KBM-7 (cell line): ENCODE measurements around the gene RNF224.
A peak's percentile ranks its signal among the peaks of the same experiment; 100 is the strongest.

Experiments
- DNase-seq: peaks from one replicate; pipeline ENCODE4 v3.0.0-alpha.2; 2015
- in situ Hi-C: fragments of 300-500 bp; cut with MboI; formaldehyde crosslinking; loops from 2 replicates; pipeline ENCODE4 v1.14.3; 2020; ENCODE audit warnings: low sequenced_read_pairs, low pct_unique_long_range_greater_than_20kb, mixed read lengths

RNF224 gene

DNA sequence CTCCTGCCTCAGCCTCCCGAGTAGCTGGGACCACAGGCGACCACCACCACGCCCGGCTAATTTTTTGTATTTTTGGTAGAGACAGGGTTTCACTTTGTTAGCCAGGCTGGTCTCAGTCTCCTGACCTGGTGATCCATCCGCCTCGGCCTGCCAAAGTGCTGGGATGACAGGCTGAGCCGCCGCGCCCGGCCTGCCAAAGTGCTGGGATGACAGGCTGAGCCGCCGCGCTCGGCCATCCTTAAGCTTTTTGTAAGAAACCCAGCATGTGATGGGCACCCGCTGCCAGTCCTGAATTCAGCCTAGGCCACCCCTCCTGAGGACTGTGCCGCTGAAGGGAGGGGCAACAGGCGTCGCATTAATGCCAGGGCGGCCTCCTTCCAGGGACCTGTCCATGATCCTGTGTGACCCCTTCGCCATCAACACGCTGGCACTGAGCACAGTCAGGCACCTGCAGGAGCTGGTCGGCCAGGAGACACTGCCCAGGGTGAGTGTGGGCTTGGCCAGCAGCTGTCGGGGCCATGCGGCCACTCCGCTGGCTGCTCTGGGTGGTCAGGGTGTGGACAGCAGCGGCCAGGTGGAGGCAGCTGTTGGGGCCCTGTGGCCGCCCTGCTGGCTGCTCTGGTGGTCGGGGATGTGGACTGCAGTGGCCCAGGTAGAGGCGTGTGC, 38.3 kb downstream of the RNF224 start:
- no peak for DNase-seq
- in situ Hi-C loops = no loop called here

DNA sequence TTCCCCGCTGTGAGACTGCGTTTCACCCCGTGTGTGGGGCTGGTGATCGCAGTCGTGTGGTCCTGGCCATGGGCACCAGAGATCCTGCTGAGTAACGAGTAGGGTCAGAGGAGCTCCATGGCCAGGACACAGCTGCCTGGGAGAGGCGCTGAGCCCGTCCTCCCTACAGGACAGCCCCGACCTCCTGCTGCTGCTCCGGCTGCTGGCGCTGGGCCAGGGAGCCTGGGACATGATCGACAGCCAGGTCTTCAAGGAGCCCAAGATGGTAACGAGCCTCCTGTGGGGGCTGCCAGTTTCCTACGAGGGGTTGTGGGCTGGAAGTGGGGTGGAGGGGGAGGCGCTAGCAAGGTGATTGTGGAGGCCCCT, 38.8 kb downstream of the RNF224 start:
- in situ Hi-C loops = no loop called here

DNA sequence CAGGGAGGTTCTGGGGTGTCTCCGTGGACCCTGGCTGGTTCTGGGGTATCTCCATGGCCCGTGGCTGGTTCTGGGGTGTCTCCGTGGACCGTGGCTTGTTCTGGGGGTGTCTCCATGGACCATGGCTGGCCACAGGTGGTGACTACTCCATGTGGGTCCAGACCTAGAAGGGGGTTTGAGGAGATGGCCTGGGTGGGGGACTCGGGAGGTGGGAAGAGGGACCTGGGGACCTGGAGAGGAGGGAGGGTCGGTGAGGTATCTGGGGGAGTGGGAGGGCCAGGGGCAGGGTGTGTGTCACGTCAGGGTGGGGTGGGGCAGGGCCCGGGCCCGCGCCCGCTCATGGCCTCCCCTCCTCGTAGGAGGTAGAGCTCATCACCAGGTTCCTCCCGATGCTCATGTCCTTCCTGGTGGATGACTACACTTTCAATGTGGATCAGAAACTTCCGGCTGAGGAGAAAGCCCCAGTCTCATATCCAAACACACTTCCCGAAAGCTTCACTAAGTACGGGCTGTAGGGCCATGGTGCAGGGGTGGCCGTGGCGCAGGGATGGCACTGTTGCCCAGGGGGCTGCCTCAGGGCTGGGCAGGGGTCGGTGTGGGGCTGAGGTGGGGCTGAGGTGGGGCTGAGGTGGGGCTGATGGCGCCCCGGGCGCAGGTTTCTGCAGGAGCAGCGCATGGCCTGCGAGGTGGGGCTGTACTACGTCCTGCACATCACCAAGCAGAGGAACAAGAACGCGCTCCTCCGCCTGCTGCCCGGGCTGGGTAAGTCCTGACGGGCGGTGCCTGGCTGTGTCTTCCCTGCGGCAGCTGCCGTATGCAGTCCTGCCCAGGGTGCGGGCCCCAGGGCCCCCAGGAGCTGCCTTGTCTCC, 39.5 kb downstream of the RNF224 start:
- in situ Hi-C loops = no loop called here
- DNase-seq = no peak

More for the DNA sequence above, 38.8 kb downstream of the RNF224 start:
- no peak for DNase-seq

DNA sequence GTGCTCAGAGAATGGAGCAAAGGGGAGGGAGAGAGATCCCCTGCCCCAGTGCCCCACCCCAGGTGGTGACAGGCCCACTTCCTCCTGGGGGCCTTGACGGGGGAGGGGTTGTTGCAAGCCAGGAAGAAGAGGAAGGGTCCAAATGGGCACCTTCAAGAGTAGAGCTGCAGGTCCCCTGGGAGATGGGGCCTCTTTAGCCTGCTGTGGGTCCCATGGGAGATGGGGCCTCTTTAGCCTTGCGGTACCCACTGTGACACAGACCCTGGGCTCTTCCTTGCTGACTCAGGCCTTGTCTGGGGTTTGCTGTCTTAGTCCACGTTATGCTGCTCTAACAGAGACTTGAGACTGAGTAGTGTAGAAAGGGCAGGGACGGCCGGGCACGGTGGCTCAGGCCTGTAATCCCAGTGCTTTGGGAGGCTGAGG, 40.6 kb downstream of the RNF224 start:
- in situ Hi-C loops = no loop called here
- DNase-seq = no peak

DNA sequence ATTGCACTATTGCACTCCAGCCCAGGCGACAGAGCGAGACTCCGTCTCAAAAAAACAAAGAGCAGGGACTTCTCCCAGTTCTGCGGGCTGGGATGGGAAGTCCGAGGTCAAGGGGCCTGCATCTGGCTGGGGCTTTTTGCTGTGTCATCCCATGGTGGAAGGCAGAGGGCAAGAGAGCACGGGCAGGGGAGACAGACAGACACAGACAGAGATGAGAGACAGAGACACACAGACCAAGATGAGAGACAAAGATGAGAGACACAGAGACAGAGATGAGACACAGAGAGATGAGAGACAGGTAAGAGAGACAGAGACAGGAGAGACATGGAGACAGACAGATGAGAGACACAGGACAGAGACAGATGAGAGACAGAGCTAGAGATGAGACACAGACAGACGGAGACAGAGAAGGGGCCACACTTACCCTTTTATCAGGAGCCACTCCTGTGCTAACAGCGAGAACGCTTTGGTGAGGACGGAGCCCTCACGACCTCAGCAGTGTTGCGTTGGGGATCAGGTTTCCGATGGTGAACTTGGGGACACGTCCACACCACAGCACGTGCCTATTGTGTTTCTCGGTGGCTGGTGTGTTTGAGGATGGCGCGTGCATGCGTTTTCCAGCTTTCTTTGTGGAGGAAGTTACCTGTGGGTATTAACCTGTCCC, 41.4 kb downstream of the RNF224 start:
- in situ Hi-C loops = no loop called here
- no peak for DNase-seq

DNA sequence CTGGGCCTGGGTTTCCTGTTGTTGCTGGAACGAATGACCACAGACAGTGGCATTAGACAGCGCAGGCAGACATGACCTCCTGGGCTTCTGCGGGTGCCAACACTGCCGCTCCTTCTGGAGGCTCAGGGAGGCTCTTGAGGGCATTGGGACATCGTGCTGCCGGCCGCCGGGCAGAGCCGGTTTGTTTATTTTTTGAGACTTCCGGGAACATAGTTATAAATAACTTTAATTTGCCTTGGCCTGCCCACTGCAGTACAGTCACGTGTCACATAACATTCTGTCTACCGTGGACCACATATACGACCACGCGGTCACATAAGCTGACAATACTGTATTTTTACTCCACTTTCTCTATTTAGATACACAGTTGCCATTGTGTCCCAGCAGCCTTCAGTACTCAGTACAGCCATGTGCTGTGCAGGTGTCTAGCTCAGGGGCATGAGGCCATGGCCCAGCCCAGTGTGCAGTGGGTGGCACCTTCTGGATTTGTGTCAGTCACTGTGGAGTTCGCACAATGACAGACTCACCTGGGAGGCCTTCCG, 42.0 kb downstream of the RNF224 start:
- in situ Hi-C loops = no loop called here
- DNase-seq = no peak

DNA sequence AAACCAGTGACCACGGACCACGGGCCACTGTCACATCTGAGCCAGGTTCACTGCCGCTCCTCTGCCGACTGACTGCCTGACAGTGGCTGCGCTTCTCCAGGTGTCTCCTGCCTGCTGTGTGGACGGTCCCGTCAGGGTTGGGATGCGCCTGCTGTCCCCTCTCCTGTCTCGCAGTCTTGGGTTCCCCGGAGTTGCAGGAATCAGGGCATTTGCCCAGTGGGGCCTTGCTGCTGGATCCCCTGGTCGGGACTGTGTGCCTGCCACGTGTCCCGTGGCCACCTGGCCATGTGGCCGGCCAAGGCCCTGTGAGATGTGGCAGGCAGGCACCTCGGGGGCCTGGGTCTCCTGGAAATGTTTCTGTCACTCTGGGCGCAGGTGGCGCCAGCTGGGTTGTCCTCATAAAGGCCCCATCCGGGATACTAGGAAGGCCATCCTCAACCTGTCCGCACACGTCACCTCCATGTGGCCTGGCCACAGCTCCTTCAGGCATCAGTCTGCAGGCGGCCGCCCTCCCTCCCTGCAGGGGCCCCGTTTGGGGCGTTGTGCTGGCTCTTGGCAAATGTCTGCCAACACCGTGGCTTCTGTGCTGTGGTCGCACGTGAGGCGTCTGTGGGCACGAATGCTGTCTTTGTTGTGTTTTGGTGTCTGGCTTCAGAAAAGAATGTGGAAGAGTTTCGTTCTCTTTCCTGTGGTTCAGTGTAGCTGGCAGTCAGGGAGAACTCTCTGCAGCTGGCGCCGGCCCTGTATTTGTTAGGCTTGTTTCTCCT, 43.8 kb downstream of the RNF224 start:
- DNase-seq = no peak
- in situ Hi-C loops = no loop called here

DNA sequence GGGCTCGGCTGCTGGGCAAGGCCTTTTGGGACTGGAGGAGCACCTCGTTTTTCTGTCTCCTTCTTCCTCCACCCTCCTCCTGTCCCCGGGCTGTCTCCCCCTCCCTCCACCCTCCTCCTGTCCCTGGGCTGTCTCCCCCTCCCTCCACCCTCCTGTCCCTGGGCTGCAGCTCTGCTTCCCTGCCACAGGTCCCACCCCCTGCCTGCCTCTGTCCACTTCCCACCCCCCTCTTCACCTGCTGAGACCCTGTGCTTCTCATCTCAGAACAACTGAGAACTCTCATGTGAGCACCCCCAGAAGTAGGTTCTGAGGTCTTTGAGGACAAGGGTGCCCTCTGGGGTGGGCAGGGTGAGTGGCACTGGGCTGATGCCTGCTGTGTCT, 44.4 kb downstream of the RNF224 start:
- DNase-seq = no peak
- in situ Hi-C loops = no loop called here

DNA sequence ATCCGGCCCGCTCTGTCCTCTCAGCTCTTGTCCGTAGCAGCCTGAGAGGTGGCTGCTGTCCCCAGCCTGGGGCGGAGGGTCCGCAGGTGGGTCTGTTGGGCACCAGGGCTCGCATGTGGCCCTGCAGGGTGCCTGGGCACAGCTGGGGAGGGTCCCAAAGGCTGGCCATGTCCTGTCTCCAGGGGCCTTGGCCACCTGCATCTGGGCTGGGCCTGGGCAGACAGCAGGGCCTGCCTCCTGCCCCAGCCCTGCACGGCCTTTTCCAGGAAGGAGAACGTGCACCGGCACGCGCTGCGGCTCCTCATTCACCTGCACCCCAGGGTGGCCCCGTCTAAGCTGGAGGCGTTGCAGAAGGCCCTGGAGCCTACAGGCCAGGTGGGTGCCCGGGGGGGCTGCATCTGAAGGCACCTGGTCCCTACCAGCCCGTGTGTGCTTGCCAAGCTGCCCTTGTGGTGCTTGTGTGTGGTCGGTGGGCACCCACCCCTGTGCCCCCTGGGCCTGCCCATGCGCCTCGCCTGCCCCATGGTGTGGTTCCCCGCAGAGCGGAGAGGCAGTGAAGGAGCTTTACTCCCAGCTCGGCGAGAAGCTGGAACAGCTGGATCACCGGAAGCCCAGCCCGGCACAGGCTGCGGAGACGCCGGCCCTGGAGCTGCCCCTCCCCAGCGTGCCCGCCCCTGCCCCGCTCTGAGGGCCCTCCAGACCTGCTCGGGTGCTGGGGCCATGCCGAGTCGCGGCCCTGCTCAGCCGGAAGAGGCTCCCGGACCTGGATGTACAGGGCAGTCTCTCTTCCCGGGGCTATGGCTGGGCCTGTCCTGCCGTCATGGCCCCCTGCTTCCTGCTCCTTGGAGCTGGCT, 45.2 kb downstream of the RNF224 start:
- in situ Hi-C loops = no loop called here
- DNase-seq = no peak

DNA sequence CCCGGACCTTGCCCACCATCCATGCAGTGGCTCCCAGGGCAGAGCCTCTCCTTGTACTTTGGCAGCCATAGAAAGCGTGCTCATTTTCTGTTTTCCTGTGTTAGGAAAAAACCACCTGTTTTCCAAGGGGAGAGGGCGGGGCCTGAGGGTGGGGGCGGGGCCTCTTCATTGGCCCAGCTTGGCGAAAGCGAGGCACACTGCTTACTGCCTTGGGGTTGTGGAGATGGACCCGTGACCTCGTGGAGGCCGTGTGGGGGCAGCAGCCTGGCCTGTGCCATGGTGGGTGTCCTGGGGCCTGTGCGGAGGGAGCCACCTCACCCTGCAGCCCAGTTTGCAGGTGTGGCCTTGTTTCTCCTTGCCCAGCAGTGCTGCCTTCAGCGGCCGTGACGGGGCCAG, 45.8 kb downstream of the RNF224 start:
- DNase-seq = no peak
- in situ Hi-C loops = no loop called here

DNA sequence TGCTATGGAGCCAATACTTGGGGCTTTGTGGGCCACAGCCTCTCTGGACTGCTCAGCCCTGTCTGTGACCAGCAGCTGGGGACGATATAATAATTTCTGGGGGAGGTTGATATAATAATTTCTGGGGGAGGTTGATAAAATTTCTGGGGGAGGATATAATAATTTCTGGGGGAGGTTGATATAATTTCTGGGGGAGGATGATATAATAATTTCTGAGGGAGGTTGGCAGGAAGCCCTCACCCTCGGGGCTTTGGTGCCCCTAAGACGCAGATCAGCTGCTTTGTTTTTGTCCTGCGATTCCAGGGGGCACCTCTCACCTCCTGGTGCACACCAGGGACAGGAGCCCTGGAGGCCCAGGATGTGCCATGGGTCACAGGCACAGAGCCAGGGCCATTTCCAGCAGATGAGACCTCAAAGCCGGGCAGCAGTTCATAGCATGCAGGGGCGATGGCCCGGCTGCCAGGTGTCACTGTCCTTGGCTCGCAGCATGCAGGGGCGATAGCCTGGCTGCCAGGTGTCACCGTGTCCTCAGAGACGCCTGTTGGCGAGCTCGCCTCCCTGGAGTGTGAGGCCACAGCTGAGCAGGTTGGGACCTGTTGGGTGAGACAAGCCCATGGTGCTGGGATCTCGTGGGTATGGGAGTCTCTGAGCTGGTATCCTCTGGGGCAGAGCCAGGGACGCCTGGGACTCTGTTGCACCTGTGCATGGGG, 46.5 kb downstream of the RNF224 start:
- in situ Hi-C loops = no loop called here
- DNase-seq = no peak

DNA sequence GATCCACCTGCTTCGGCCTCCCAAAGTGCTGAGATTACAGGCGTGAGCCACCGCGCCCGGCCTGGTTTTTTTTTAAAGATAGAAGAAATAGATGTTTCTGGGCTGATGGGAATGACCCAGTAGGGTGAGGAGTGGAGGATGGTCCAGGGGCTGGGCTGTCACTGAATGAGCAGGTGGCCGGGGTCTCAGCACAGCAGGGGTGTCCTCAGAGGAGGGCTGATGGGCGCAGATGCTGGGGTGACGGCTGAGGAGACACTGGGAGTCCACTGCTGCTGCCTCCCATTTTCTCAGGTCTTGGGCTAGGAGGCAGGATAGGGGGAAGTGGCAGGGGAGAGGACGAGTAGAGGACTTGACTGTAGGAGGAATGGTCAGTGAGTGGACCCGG, 47.9 kb downstream of the RNF224 start:
- in situ Hi-C loops = no loop called here
- DNase-seq = no peak

DNA sequence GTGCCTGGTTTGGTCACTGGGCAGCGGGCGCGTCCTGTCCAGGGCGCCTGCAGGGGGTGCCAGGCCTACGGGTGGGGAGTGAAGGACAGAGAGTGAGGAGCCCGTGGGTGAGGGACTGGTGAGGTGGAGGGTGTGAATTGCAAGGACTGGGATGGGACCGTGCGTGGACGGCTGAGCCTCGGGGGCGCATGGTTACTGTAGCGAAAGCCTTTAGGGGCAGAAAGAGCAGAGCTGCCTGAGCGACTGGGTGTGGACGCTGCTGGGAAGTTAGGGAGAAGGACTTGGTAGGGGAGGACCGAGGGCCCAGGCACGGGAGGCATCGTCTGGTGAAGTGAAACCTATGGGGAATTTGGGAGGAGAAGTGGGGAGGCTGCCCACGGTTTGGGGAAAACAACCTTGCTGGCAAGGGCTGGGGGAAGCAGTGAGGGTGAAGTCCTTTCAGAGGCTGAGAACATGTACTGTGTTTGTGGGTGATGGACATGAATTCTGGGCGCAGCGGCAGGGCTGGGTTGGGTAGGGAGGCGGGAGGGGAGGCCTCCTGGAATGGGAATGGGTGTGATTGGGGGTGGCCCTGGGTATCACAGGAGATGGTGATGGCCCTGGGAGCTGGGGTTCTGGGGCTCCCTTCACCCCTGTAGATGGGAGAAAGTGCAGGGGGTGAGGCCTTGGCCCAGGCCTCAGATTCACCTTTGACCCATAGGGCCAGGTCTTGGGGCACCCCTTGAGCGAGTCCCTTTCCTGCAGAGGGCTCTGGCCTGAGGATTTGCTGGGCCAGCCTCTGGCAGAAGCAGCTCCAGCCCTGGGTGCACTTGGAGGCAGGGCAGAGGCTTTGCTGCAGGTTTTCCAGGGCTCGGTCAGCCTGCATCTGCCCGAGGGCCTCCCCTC, 48.5 kb downstream of the RNF224 start:
- DNase-seq = no peak
- in situ Hi-C loops = no loop called here

DNA sequence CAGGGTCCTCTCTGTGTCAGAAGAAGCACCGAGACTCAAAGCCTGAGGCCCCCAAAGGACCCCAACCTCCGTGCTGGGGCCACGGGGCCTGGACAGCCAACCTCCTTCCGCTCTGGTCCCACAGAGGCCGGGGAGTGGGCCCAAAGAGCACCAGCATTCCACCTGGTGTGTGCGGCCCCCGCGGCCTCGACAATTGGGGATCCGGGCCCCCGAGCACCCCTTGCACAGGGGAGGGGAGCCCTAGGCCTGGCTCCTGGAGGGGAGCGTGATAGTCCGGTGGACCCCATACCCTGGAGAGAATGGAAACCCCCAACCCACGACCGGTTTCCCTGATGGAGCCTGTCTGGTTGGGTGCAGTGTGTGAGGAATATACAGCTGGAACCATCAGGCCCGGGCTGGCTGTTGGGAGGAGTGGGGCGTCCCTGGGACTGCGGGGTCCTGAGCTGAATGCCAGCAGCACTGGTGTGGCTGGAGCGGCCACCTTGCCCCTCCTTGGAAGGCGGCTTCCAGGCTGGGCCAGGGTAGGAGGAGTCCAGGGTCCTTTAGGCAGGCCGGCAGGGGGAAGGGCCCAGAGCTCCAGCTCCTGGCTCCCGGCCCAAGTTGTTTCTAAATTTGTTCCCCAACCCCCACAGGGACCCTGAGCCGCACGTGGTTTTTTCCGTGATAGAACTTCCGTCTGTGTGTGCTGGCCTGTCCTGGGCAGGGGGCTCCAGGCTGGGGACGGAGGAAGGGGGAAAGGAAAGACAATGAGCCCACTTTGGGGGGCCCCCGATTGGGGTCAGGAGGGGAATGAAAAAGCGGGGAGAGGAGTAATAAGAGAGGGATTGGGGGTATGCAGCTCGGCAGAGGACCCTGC, 49.4 kb downstream of the RNF224 start:
- peak; percentile 91 for DNase-seq
- in situ Hi-C loops = no loop called here

DNA sequence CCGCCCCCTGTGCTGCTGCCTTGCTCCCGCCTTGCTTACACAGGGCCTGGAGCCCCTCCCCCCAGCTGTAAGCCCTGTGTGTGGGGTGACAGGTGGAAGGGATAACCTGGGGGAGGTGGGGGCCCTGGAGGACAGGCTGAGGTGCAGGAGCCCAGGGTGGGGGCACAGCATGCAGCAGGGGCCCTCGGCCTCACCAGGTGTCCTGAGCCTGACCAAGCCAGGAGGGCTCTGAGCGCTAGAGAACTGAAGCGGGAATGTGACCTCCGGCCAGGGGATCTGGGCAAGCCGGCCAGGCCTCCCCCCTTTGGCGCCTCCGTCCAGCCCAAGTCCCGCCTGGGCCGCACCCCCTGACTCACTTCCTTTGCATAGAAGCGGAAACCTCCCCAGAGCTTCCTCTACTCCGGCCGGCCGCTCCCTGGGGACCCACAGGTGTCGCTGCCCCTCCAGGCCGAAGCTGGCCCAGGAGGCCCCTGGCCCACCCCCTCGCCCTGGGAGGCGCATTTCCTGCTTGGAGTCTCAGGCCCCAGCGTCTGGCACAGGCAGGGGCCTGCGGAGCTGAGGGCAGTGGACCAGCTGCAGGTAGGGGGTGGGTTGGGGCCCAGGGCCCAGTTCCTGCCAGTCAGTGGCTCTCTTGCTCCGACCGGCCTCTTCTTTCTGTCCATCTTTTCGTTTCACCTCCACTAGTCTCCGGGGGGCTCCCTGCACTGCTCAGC, 50.2 kb downstream of the RNF224 start, which contains the start of gene TOR4A:
TOR4A (plus strand) TSS at position 398 of the 713 bp plus-strand sequence. CDS start 964 bp downstream, outside the sequence.
- in situ Hi-C loops = no loop called here
- peak; percentile 85 for DNase-seq
